Choroid plexus epithelial cell (primary cell): ENCODE measurements around the gene PLPPR5.

Experiments
- DNase-seq: peaks from one replicate; pipeline ENCODE4 v3.0.0-alpha.2; 2010; ENCODE audit warnings: low read depth
- H3K4me3 ChIP-seq: 2 replicates; pipeline ENCODE4 v1.5.1; 2011; ENCODE audit warnings: low read depth, mild to moderate bottlenecking, control low read depth, low read length, moderate library complexity
- TF ChIP-seq, protein P1 (sequence below): conservative IDR thresholded peaks from 2 replicates; pipeline ENCODE4 v1.5.1; 2011; ENCODE audit warnings: low read depth, mild to moderate bottlenecking, control low read depth, inconsistent platforms, low read length, moderate library complexity

The PLPPR5 gene

DNA sequence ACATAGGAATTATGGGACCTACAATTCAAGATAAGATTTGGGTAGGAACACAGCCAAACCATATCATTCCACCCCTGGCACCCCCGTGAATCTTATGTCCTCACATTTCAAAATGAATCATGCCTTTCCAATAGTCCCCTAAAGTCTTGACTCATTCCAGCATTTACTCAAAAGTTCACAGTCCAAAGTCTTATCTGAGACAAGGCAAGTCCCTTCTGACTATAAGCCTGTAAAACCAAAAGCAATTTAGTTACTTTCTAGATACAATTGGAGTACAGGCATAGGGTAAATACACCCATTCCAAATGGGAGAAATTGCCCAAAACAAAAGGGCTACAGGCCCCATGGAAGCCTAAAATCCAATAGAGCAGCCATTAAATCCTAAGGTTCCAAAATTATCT, 138.9 kb downstream of the PLPPR5 start:
- TF ChIP-seq, protein P1, sequence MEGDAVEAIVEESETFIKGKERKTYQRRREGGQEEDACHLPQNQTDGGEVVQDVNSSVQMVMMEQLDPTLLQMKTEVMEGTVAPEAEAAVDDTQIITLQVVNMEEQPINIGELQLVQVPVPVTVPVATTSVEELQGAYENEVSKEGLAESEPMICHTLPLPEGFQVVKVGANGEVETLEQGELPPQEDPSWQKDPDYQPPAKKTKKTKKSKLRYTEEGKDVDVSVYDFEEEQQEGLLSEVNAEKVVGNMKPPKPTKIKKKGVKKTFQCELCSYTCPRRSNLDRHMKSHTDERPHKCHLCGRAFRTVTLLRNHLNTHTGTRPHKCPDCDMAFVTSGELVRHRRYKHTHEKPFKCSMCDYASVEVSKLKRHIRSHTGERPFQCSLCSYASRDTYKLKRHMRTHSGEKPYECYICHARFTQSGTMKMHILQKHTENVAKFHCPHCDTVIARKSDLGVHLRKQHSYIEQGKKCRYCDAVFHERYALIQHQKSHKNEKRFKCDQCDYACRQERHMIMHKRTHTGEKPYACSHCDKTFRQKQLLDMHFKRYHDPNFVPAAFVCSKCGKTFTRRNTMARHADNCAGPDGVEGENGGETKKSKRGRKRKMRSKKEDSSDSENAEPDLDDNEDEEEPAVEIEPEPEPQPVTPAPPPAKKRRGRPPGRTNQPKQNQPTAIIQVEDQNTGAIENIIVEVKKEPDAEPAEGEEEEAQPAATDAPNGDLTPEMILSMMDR = no peak

DNA sequence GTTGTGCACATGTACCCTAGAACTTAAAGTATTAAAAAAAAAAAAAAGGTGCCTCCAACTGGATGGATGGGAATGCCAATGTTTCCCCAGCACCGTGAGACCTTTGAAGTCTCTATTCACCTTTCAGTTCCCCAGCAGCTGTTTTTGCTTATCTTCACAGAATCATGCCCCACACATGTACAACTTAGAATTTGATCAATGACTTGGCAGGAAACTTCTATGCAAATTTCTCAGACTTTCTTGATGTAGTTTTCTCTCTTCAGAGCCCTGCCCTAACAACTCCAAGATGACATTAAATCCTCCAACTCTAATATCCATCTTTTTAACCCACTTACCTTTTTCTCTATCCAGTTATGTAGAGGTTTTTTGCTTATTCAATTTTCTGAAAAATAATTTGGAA, 144.3 kb downstream of the PLPPR5 start:
- no peak overlapping the region for H3K4me3 ChIP-seq
- TF ChIP-seq, protein P1 = no peak
- DNase-seq = no peak

More for the DNA sequence above, 138.9 kb downstream of the PLPPR5 start:
- no peak overlapping the region for H3K4me3 ChIP-seq
- DNase-seq = no peak

DNA sequence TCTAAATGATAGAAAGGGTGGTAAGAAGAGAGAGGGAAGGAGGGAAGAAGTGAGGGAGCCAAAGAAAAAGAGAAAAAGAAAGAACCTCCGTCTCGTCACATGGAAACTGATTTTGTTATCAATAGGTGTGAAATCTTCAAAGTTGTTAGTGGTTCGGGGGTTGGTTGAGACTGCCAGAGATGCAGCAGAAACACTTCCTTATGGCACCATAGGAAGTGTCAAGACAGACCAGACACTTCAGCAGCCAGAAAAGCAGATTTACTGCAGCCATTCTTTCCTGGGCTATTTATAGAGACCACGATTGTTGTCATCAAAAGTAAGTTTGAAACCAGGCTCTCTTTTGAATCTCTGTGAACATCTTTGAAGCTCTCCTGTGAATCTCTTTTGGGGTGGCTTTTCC, 150.5 kb downstream of the PLPPR5 start:
- H3K4me3 ChIP-seq = no peak overlapping the region
- DNase-seq = no peak
- TF ChIP-seq, protein P1 = no peak

DNA sequence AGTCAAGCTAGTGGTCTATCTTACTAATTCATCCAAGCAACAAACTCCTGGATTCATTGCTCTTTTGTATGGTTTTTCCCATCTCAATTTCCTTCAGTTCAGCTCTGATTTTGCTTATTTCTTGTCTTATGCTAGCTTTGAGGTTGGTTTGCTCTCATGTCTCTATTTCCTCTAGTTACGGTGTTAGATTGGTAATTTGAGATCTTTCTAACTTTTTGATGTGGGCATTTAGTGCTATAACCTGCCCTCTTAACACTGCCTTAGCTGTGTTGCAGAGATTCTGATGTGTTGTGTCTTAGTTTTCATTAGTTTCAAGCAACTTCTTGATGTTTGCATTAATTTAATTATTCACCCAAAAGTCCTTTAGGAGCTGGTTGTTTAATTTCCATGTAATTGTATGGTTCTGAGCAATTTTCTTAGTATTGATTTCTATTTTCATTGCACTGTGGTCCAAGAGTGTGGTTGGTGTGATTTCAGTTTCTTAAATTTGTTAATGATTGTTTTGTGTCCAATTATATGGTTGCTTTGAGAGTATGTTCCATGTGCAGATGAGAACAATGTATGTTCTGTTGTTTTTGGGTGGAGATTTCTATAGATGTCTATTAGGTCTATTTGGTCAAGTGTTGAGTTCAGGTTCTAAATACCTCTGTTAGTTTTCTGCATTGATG, 154.6 kb downstream of the PLPPR5 start:
- DNase-seq = no peak
- TF ChIP-seq, protein P1 = no peak
- no peak overlapping the region for H3K4me3 ChIP-seq

DNA sequence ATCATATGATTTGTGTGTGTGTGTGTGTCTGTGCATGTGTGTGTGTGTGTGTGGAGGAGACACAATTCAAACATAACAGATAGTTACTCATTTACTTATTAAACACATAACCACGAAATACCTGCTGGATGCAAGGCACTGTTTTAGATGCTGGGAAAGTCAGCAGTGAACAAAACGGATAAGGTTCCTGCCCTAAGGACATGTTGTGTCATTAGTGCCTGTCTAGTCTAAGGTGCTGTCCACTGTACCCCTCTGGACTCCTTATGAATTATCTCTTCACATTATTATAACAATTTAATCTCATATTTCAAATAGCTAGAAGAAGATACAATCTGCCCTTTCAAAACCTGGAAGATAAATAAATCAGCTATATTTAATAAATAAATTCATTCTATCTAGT, 162.4 kb downstream of the PLPPR5 start:
- H3K4me3 ChIP-seq = no peak overlapping the region
- TF ChIP-seq, protein P1 = no peak
- no peak for DNase-seq
